ENCODE results near the gene C1QL1. TPM values are rescaled to one million over a fixed set of nuclear protein-coding genes. Genes with fewer than 3 reads are reported as not detected.

Gene C1QL1
- total and polyA plus RNA-seq, 2 donors (not counting 3 experiments of a cell fraction or from before 2014, with no cell fraction given): 0.35 to 0.72 TPM

DNA sequence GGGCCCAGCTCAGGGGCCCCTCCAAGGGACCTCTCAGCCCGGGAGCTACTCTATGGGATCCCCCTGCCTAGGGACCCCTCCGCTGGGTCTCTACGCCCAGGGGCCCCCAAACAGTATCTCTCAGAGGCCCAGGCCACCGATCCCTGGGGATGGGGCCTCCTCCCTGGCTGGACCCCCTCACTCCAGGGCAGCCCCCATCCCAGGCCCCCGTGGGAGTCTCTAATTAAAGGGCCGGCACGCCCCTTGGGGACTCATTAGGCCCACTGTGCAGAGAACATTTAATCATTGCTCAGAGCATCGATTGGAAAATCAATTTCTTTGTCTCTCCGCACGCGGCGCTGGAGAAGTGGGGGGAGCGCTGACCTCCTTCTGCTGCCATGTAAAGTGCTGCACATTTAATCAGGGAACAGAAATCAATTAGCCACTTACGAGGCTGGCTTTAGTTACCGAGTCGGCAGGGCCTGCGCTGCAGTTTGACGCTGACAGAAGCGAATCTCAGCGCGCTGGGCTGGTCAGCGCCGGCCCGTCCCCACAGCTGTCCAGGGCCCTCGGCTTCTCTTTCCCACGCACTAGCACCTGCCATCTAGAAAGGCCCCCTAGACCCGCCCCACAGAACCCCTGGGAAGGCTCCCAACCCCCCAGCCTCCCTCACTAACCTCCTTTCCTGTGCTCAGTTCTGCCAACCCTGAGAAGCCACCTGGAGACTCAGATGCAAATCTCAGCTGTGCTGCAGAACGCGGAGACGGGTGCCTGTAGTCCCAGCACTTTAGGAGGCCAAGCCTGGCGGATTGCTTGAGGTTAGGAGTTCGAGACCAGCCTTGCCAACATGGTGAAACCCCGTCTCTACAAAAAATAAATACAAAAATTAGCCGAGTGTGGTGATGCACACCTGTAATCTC lies 20.2 kb upstream of the C1QL1 start:
- POLR2A ChIA-PET: no interaction called here
- H4K20me1 ChIP-seq (replicated peaks; ENCODE audit: control insufficient read depth, extremely low read depth, insufficient read depth, low read length): no peaks in the 10 kb centered on the region
- no peak overlapping the region for H2AFZ ChIP-seq (ENCODE audit: low read depth, low read length)
- no peak overlapping the region for H3K4me3 ChIP-seq (replicated peaks in 1 of 3; ENCODE audit: insufficient read depth in 1 of 3, low read depth in 1 of 3, low read length in 3 of 3)
- H3K36me3 ChIP-seq (ENCODE audit: control insufficient read depth in 2 of 2, extremely low read depth in 1 of 2, insufficient read depth in 2 of 2, low read length in 2 of 2): no peaks in the 10 kb centered on the region
- no TSS peak for BruUV-seq (replicated peaks)
- peaks cover 0 to 5% of the 10 kb centered on the region in 2 experiments for H3K27me3 ChIP-seq (ENCODE audit: control insufficient read depth in 2 of 2, insufficient read depth in 2 of 2, low read length in 2 of 2)
- H3K79me2 ChIP-seq (ENCODE audit: control insufficient read depth, insufficient read depth, low read length): no peaks in the 10 kb centered on the region
- intact Hi-C loops (cut with micrococcal nuclease) (no loop called here), dilution Hi-C loops (cut with MboI; ENCODE audit: extremely low pct_ligation_motif_present, low sequenced_read_pairs) (no loop called here)
- no peaks in the 10 kb centered on the region for H3K4me1 ChIP-seq (ENCODE audit: control insufficient read depth, extremely low read depth, insufficient read depth, low read length)
- H3K9ac ChIP-seq (replicated peaks; ENCODE audit: extremely low read depth, insufficient read depth, low read length): no peak overlapping the region
- CTCF ChIA-PET: interaction anchor here (0.7 kb wide), 2 partner anchors 31 to 110 kb away, joined by 3 read pairs; no protein-coding TSS in a partner anchor
- no peak overlapping the region for H3K27ac ChIP-seq (ENCODE audit: insufficient read depth, low read depth, low read length)
- no peaks in the 10 kb centered on the region for H3K9me3 ChIP-seq (replicated peaks; ENCODE audit: control insufficient read depth, insufficient read depth, low read length)
- H3K9me1 ChIP-seq (replicated peaks; ENCODE audit: control insufficient read depth, extremely low read depth, insufficient read depth, low read length): no peaks in the 10 kb centered on the region
- DNase-seq (ENCODE audit: low read depth, low spot score): no peak
- FAIRE-seq: no peak
- TF ChIP-seq EZH2 (IDR thresholded peaks at IDR 0.05; ENCODE audit: borderline replicate concordance, low read depth, low read length, severe bottlenecking) (no peak), JUN (IDR thresholded peaks at IDR 0.05; ENCODE audit: borderline replicate concordance, insufficient read depth, insufficient read length, low read depth) (no peak), FOS (IDR thresholded peaks at IDR 0.05; ENCODE audit: borderline replicate concordance, insufficient read depth, low read length) (no peak), POLR2AphosphoS5 (IDR thresholded peaks at IDR 0.05; ENCODE audit: insufficient read depth, low read depth, low read length) (no peak)
- no peak overlapping the region for H3K4me2 ChIP-seq (ENCODE audit: insufficient read depth, low read length)

DNA sequence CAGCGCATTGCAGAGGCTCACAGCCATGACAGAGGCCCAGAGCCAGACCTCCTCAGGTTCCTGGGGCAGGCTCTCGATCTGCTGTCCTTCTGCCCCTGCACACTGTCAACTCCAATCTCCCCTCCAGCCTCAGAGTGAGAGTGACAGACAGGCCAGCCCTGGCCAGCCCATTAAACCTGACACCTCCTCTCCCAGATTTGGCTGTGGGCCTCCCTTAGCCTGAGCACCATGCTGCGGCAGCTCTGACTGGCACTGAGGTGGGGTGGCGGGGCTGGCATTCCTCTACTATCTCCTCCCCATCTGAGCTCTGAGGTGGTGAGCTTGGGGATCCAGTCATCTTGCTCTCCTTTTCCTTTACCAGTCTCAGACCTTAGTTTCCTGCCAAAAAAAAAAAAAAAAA lies 15.5 kb upstream of the C1QL1 start:
- Histone ChIP-seq H3K9me1 (replicated peaks; ENCODE audit: control insufficient read depth, extremely low read depth, insufficient read depth, low read length) (no peaks in the 10 kb centered on the region), H2AFZ (ENCODE audit: low read depth, low read length) (no peak overlapping the region), H3K27me3 (ENCODE audit: control insufficient read depth in 2 of 2, insufficient read depth in 2 of 2, low read length in 2 of 2) (peaks cover 0 to 7% of the 10 kb centered on the region in 2 experiments), H3K4me1 (ENCODE audit: control insufficient read depth, extremely low read depth, insufficient read depth, low read length) (peaks cover 15% of the 10 kb centered on the region), H3K4me3 (replicated peaks in 1 of 3; ENCODE audit: insufficient read depth in 1 of 3, low read depth in 1 of 3, low read length in 3 of 3) (no peak overlapping the region), H3K9ac (replicated peaks; ENCODE audit: extremely low read depth, insufficient read depth, low read length) (no peak overlapping the region), H3K4me2 (ENCODE audit: insufficient read depth, low read length) (no peak overlapping the region), H4K20me1 (replicated peaks; ENCODE audit: control insufficient read depth, extremely low read depth, insufficient read depth, low read length) (no peaks in the 10 kb centered on the region), H3K79me2 (ENCODE audit: control insufficient read depth, insufficient read depth, low read length) (no peaks in the 10 kb centered on the region), H3K9me3 (replicated peaks; ENCODE audit: control insufficient read depth, insufficient read depth, low read length) (no peaks in the 10 kb centered on the region), H3K27ac (ENCODE audit: insufficient read depth, low read depth, low read length) (no peak overlapping the region), H3K36me3 (ENCODE audit: control insufficient read depth in 2 of 2, extremely low read depth in 1 of 2, insufficient read depth in 2 of 2, low read length in 2 of 2) (no peaks in the 10 kb centered on the region)
- dilution Hi-C loops (cut with MboI; ENCODE audit: extremely low pct_ligation_motif_present, low sequenced_read_pairs): no loop called here
- intact Hi-C loops (cut with micrococcal nuclease): no loop called here
- DNase-seq (ENCODE audit: low read depth, low spot score) (no peak), FAIRE-seq (no peak)
- ChIA-PET CTCF (interaction anchor here (0.6 kb wide), 1 partner anchor 248 kb away, joined by 3 read pairs; no protein-coding TSS in a partner anchor), POLR2A (interaction anchor here (1.0 kb wide), 1 partner anchor 9 kb away, joined by 8 read pairs; no protein-coding TSS in a partner anchor)
- TF ChIP-seq POLR2AphosphoS5 (IDR thresholded peaks at IDR 0.05; ENCODE audit: insufficient read depth, low read depth, low read length): no peak
- BruUV-seq (replicated peaks): no TSS peak
